GM12872 (cell line): ENCODE results near the gene CPOX.

ENCODE experiments used
- CTCF ChIP-seq: IDR thresholded peaks from 3 replicates; pipeline ENCODE4 v1.5.1; 2011; ENCODE audit warnings: low read depth, mild to moderate bottlenecking, low read length, moderate library complexity; ENCODE audit not compliant: insufficient read depth

Gene CPOX

GRCh38 chr3:98557324-98558010 is 35.9 kb downstream of the CPOX start:
- TF ChIP-seq CTCF: no peak

GRCh38 chr3:98556164-98557130 is 37.0 kb downstream of the CPOX start:
- TF ChIP-seq CTCF: no peak

- TF ChIP-seq CTCF: no peak
Observed at GRCh38 chr3:98555025-98555379, 38.4 kb downstream of the CPOX start.

- TF ChIP-seq CTCF: no peak
Observed at GRCh38 chr3:98554580-98554979, 38.8 kb downstream of the CPOX start.

GRCh38 chr3:98553753-98554152 is 39.7 kb downstream of the CPOX start:
- no peak for TF ChIP-seq CTCF

GRCh38 chr3:98553021-98553563 is 40.3 kb downstream of the CPOX start:
- TF ChIP-seq CTCF: no peak

GRCh38 chr3:98552232-98553020 is 41.0 kb downstream of the CPOX start:
- TF ChIP-seq CTCF: no peak
